CD4-positive, alpha-beta T cell treated with Interleukin-12 subunit alpha and Interleukin-12 subunit beta, for 1 hour (primary cell): ENCODE data around the gene VAC14.

Experiments used
- DNase-seq: peaks from one replicate; pipeline ENCODE4 v3.0.0-alpha.2; 2020

The VAC14 gene

GRCh38 chr16:70703041-70703834 lies 97.7 kb downstream of the VAC14 start:
- DNase-seq = no peak

- DNase-seq = no peak
These were observed 98.3 kb downstream of the VAC14 start for GRCh38 chr16:70702624-70703023.

- DNase-seq = no peak
These were observed 99.0 kb downstream of the VAC14 start for GRCh38 chr16:70701998-70702397.

GRCh38 chr16:70701596-70701995 lies 99.4 kb downstream of the VAC14 start:
- no peak for DNase-seq

- DNase-seq = no peak
These were observed 99.9 kb downstream of the VAC14 start for GRCh38 chr16:70701036-70701435.

GRCh38 chr16:70700101-70701020 lies 100.6 kb downstream of the VAC14 start:
- DNase-seq = no peak

GRCh38 chr16:70699696-70700095 lies 101.3 kb downstream of the VAC14 start:
- DNase-seq = no peak

GRCh38 chr16:70698901-70699300 lies 102.1 kb downstream of the VAC14 start:
- no peak for DNase-seq

- DNase-seq = no peak
These were observed 103.3 kb downstream of the VAC14 start for GRCh38 chr16:70697594-70698170.

- no peak for DNase-seq
These were observed 103.9 kb downstream of the VAC14 start for GRCh38 chr16:70696952-70697593.

GRCh38 chr16:70696355-70696754 lies 104.6 kb downstream of the VAC14 start:
- DNase-seq = no peak

GRCh38 chr16:70695331-70696070 lies 105.5 kb downstream of the VAC14 start:
- DNase-seq = no peak

GRCh38 chr16:70694868-70695218 lies 106.1 kb downstream of the VAC14 start:
- no peak for DNase-seq

- no peak for DNase-seq
These were observed 106.7 kb downstream of the VAC14 start for GRCh38 chr16:70694088-70694867.

GRCh38 chr16:70692873-70693671 lies 107.9 kb downstream of the VAC14 start:
- DNase-seq = no peak

- DNase-seq = no peak
These were observed 108.7 kb downstream of the VAC14 start for GRCh38 chr16:70692130-70692872.

- DNase-seq = no peak
These were observed 109.5 kb downstream of the VAC14 start for GRCh38 chr16:70691223-70692129.

GRCh38 chr16:70689970-70690891 lies 110.7 kb downstream of the VAC14 start:
- DNase-seq = no peak
